Measurements from ENCODE around the gene ESYT1. TPM values are rescaled to one million over a fixed set of nuclear protein-coding genes. Genes with fewer than 3 reads are reported as not detected.
"Not testable (repeated sequence)": the region's sequence is repeated elsewhere in the genome, so short reads cannot be mapped to it uniquely, and the experiment has no call there.

The ESYT1 gene
- total RNA-seq, 1 donor from 2014 or later: 102 TPM

- H3K4me1 Mint-ChIP-seq (ENCODE audit: low read depth): peaks cover 15% of the 10 kb centered on the region
- no peaks in the 10 kb centered on the region for H3K9me3 Mint-ChIP-seq (ENCODE audit: low read depth)
- no peak for DNase-seq (ENCODE audit: low spot score, unreplicated experiment)
- TF ChIP-seq CTCF (IDR thresholded peaks at IDR 0.05; ENCODE audit: unreplicated experiment): no peak
- H3K27ac Mint-ChIP-seq: peak overlapping the region; percentile 70
- no peaks in the 10 kb centered on the region for H3K27me3 Mint-ChIP-seq
- peaks cover 37% of the 10 kb centered on the region for H3K36me3 Mint-ChIP-seq (ENCODE audit: insufficient read depth)
- H3K4me3 Mint-ChIP-seq (ENCODE audit: low read depth): peak overlapping the region; percentile 29
Observed at GRCh38 chr12:56114084-56114483, 14.0 kb upstream of the ESYT1 start.

GRCh38 chr12:56115329-56115728, 12.7 kb upstream of the ESYT1 start:
- no peak for DNase-seq (ENCODE audit: low spot score, unreplicated experiment)
- TF ChIP-seq CTCF (IDR thresholded peaks at IDR 0.05; ENCODE audit: unreplicated experiment): no peak
- peaks cover 22% of the 10 kb centered on the region for H3K4me1 Mint-ChIP-seq (ENCODE audit: low read depth)
- no peaks in the 10 kb centered on the region for H3K9me3 Mint-ChIP-seq (ENCODE audit: low read depth)
- peak overlapping the region; percentile 96 for H3K4me3 Mint-ChIP-seq (ENCODE audit: low read depth)
- H3K27ac Mint-ChIP-seq: peak overlapping the region; percentile 99
- peaks cover 31% of the 10 kb centered on the region for H3K36me3 Mint-ChIP-seq (ENCODE audit: insufficient read depth)
- no peaks in the 10 kb centered on the region for H3K27me3 Mint-ChIP-seq

DNA sequence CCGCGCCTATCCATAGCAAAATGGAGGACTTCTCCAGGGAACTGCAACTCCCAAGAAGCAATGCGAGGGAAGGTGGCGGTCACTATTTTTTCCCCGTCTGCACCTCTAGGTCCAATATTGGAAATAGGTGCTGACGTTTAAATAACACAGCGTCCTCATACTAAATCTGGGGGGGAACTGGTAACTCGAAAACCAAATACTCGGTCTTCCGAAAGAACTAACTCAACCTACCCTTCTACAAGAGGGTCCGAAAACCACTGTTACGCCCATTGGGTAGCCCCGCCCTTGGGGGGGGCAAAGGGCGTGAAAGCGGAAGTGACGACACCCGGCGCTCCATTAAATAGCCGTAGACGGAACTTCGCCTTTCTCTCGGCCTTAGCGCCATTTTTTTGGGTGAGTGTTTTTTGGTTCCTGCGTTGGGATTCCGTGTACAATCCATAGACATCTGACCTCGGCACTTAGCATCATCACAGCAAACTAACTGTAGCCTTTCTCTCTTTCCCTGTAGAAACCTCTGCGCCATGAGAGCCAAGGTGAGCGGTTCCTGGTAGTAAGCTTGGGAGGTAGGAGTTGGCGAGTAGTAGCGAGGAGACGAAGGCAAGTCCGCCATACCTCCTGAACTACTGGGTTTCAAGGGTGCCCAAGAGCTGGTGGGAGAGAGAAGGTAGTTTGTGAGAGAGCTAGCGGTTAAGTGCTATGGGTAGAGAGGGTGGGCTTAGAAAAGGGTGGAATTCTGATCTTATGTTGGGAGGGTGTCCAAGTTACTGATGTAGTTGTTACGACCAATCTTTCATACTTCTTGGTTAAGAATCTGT, 11.6 kb upstream of the ESYT1 start, which contains the start of gene RPL41:
Gene RPL41 (plus strand): TSS at position 367 of the 815 bp plus-strand sequence.
- peak within 1 kb of the TSS; percentile 96 for H3K4me3 Mint-ChIP-seq (ENCODE audit: low read depth)
- peaks cover 22% of the 10 kb centered on the region for H3K4me1 Mint-ChIP-seq (ENCODE audit: low read depth)

GRCh38 chr12:56117082-56117706, 10.9 kb upstream of the ESYT1 start:
- H3K36me3 Mint-ChIP-seq (ENCODE audit: insufficient read depth): peaks cover 19% of the 10 kb centered on the region
- not testable (repeated sequence) for H3K27me3 Mint-ChIP-seq; DNase-seq (ENCODE audit: low spot score, unreplicated experiment); H3K9me3 Mint-ChIP-seq (ENCODE audit: low read depth)
- peak overlapping the region; percentile 96 for H3K4me3 Mint-ChIP-seq (ENCODE audit: low read depth)
- H3K27ac Mint-ChIP-seq: peak overlapping the region; percentile 99
- H3K4me1 Mint-ChIP-seq (ENCODE audit: low read depth): peaks cover 22% of the 10 kb centered on the region

More for the DNA sequence above, 11.6 kb upstream of the ESYT1 start, which contains the start of gene RPL41:
- H3K27me3 Mint-ChIP-seq: no peaks in the 10 kb centered on the region
- peak within 1 kb of the TSS; percentile 99 for H3K27ac Mint-ChIP-seq
- peak; percentile 87 for DNase-seq (ENCODE audit: low spot score, unreplicated experiment)
- no peaks in the 10 kb centered on the region for H3K9me3 Mint-ChIP-seq (ENCODE audit: low read depth)
- TF ChIP-seq CTCF (IDR thresholded peaks at IDR 0.05; ENCODE audit: unreplicated experiment): no peak
- H3K36me3 Mint-ChIP-seq (ENCODE audit: insufficient read depth): peaks cover 21% of the 10 kb centered on the region

DNA sequence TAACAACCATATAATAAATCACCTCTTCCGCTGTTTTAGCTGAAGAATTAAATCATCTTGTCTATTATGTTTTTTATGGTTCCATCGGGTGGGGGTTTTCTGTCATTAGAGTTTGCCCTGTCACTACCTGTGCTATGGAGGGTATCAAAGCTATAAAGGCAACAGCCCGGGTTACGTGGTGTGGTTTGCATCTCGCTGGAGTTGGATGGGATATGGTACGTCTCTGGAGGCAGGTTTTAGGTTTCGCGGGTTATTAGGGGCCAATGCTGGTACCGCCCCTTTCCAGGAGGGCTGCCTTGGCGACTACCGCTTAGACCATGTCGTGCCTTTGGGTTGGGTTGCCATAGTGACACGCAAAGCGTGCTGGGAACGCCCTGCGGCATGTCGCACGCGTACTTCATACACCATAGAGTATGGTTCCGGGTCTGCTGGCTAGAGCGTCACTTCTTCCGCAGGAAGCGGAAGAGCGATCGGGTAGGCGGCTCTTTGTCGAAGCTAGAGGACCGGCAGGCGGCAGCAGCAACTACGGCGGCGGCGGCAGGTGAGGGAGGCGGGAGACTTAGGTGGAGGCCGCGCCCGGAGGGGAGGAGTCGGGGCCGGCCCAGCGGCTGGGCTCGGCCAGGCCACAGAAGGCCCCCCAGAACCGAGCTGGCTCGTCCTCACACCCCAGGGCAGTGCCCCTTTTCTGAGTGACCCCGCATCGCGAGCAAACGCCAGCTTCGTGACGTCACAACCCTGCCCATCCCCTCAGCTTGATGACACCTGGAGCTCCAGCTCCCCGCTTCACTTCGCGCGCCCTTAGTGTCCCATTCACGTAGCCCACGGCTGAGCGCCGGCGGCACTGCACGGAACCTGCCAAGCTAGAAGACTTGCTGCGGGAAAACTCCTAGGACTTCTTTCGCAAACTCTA, 10.0 kb upstream of the ESYT1 start, which contains the start of gene ZC3H10:
Gene ZC3H10 (plus strand): TSS at position 489 of the 910 bp plus-strand sequence. CDS start 2,297 bp downstream, outside the sequence.
- Mint-ChIP-seq H3K4me3 (ENCODE audit: low read depth) (peak within 1 kb of the TSS; percentile 96), H3K4me1 (ENCODE audit: low read depth) (peaks cover 26% of the 10 kb centered on the region), H3K27me3 (no peaks in the 10 kb centered on the region), H3K36me3 (ENCODE audit: insufficient read depth) (peaks cover 19% of the 10 kb centered on the region), H3K9me3 (ENCODE audit: low read depth) (no peaks in the 10 kb centered on the region), H3K27ac (peak within 1 kb of the TSS; percentile 99)
- TF ChIP-seq CTCF (IDR thresholded peaks at IDR 0.05; ENCODE audit: unreplicated experiment): peak; percentile 54
- peak; percentile 92 for DNase-seq (ENCODE audit: low spot score, unreplicated experiment)
